Measurements from ENCODE around the gene TRAPPC6A.
"Not testable (repeated sequence)": the region's sequence is repeated elsewhere in the genome, so short reads cannot be mapped to it uniquely, and the experiment has no call there.

Gene TRAPPC6A

GRCh38 chr19:45121827-45122345 is 56.2 kb downstream of the TRAPPC6A start:
- H3F3A ChIP-seq (ENCODE audit: insufficient read depth, low read length): no peaks in the 10 kb centered on the region
- H3K79me2 ChIP-seq (ENCODE audit: insufficient read depth, low read length): 0 out of 2 replicates have a peak, but pooled peaks cover 4% of the 10 kb centered on the region
- no peak overlapping the region for H3K4me3 ChIP-seq (ENCODE audit: low read depth, low read length, poor library complexity, severe bottlenecking)
- no peak overlapping the region for H2AFZ ChIP-seq (ENCODE audit: low read length)
- no peaks in the 10 kb centered on the region for H3K27me3 ChIP-seq (ENCODE audit: insufficient read depth, low read length)
- H3K4me1 ChIP-seq (ENCODE audit: insufficient read depth, low read length, severe bottlenecking): peaks cover 53% of the 10 kb centered on the region
- peak overlapping the region; percentile 3; the same call in 1 of the 2 replicates for H3K9ac ChIP-seq (ENCODE audit: low read length)
- no peaks in the 10 kb centered on the region for H4K20me1 ChIP-seq (ENCODE audit: insufficient read depth, low read length)
- H3K9me2 ChIP-seq (ENCODE audit: low read depth, low read length): no peaks in the 10 kb centered on the region
- peaks cover 3% of the 10 kb centered on the region; the same call in 1 of the 2 replicates for H3K36me3 ChIP-seq (ENCODE audit: insufficient read depth, low read length)
- no peaks in the 10 kb centered on the region for H3K9me3 ChIP-seq (ENCODE audit: low read length)
- H3K4me2 ChIP-seq (ENCODE audit: low read length): no peak overlapping the region
- peak overlapping the region; percentile 35 for H3K27ac ChIP-seq (ENCODE audit: low read depth, low read length, poor library complexity, severe bottlenecking)
- TF ChIP-seq CTCF (IDR thresholded peaks at IDR 0.05; ENCODE audit: low read length) (no peak), EZH2 (IDR thresholded peaks at IDR 0.05; ENCODE audit: borderline replicate concordance, low read length) (no peak)

GRCh38 chr19:45119582-45119981 is 58.5 kb downstream of the TRAPPC6A start:
- no peaks in the 10 kb centered on the region for H3K79me2 ChIP-seq (ENCODE audit: insufficient read depth, low read length)
- H2AFZ ChIP-seq (ENCODE audit: low read length): no peak overlapping the region
- TF ChIP-seq EZH2 (IDR thresholded peaks at IDR 0.05; ENCODE audit: borderline replicate concordance, low read length) (no peak), CTCF (IDR thresholded peaks at IDR 0.05; ENCODE audit: low read length) (no peak)
- no peak overlapping the region for H3K9ac ChIP-seq (ENCODE audit: low read length)
- H3K36me3 ChIP-seq (ENCODE audit: insufficient read depth, low read length): no peaks in the 10 kb centered on the region
- H3K9me3 ChIP-seq (ENCODE audit: low read length): no peaks in the 10 kb centered on the region
- no peaks in the 10 kb centered on the region for H3K9me2 ChIP-seq (ENCODE audit: low read depth, low read length)
- H3K27ac ChIP-seq (ENCODE audit: low read depth, low read length, poor library complexity, severe bottlenecking): peak overlapping the region; percentile 84
- H3K4me3 ChIP-seq (ENCODE audit: low read depth, low read length, poor library complexity, severe bottlenecking): no peak overlapping the region
- H4K20me1 ChIP-seq (ENCODE audit: insufficient read depth, low read length): no peaks in the 10 kb centered on the region
- peaks cover 69% of the 10 kb centered on the region for H3K4me1 ChIP-seq (ENCODE audit: insufficient read depth, low read length, severe bottlenecking)
- H3K27me3 ChIP-seq (ENCODE audit: insufficient read depth, low read length): no peaks in the 10 kb centered on the region
- no peak overlapping the region for H3K4me2 ChIP-seq (ENCODE audit: low read length)
- H3F3A ChIP-seq (ENCODE audit: insufficient read depth, low read length): no peaks in the 10 kb centered on the region

GRCh38 chr19:45118591-45119355 is 59.3 kb downstream of the TRAPPC6A start:
- not testable (repeated sequence) for H3K9me2 ChIP-seq (ENCODE audit: low read depth, low read length); H4K20me1 ChIP-seq (ENCODE audit: insufficient read depth, low read length); H3K36me3 ChIP-seq (ENCODE audit: insufficient read depth, low read length); H3K27me3 ChIP-seq (ENCODE audit: insufficient read depth, low read length); H2AFZ ChIP-seq (ENCODE audit: low read length); H3K9me3 ChIP-seq (ENCODE audit: low read length); H3F3A ChIP-seq (ENCODE audit: insufficient read depth, low read length); H3K79me2 ChIP-seq (ENCODE audit: insufficient read depth, low read length)
- peak overlapping the region; percentile 84 for H3K27ac ChIP-seq (ENCODE audit: low read depth, low read length, poor library complexity, severe bottlenecking)
- H3K4me1 ChIP-seq (ENCODE audit: insufficient read depth, low read length, severe bottlenecking): peaks cover 76% of the 10 kb centered on the region
- H3K4me2 ChIP-seq (ENCODE audit: low read length): peak overlapping the region; percentile 49; the same call in 1 of the 2 replicates
- peak overlapping the region; percentile 9 for H3K4me3 ChIP-seq (ENCODE audit: low read depth, low read length, poor library complexity, severe bottlenecking)
- peak overlapping the region; percentile 19; the same call in 1 of the 2 replicates for H3K9ac ChIP-seq (ENCODE audit: low read length)

All from OCI-LY1 (cell line).